Thoracic aorta (tissue), 2 donors: ENCODE results near the gene PHF12. TPM values are rescaled to one million over a fixed set of nuclear protein-coding genes. Genes with fewer than 3 reads are reported as not detected.
"Not testable (repeated sequence)": the region's sequence is repeated elsewhere in the genome, so short reads cannot be mapped to it uniquely, and the experiment has no call there.

ENCODE experiments used
- ATAC-seq: fragments of 150-250 bp; one replicate; pipeline ENCODE4 v1.8.0; 2017; ENCODE audit warnings: low read depth; ENCODE audit not compliant: insufficient number of reproducible peaks, low FRiP score
- DNase-seq: peaks from one replicate; pipeline ENCODE4 v3.0.0-alpha.2; 2020; ENCODE audit warnings: low spot score
- H3K27ac ChIP-seq, 2 donors: fragments of 200-600 bp; sonication (generic); 1 replicate in 1 of 2; 2 replicates in 1 of 2; pipeline ENCODE4 v1.5.1; 2016; ENCODE audit warnings: mild to moderate bottlenecking in 2 of 2, moderate library complexity in 2 of 2
- H3K27me3 ChIP-seq: fragments of 200-600 bp; sonication (generic); replicated peaks from 2 replicates; pipeline ENCODE4 v1.6.0; 2016; ENCODE audit warnings: mild to moderate bottlenecking; ENCODE audit not compliant: insufficient read depth
- H3K36me3 ChIP-seq: fragments of 200-600 bp; sonication (generic); one replicate; pipeline ENCODE4 v1.5.1; 2016
- H3K4me1 ChIP-seq, 2 donors: fragments of 200-600 bp; sonication (generic); 1 replicate in 1 of 2; 2 replicates in 1 of 2; pipeline versions ENCODE4 v1.5.1 to v1.6.0; 2016; ENCODE audit warnings: low read depth in 2 of 2, mild to moderate bottlenecking in 1 of 2; ENCODE audit not compliant: control insufficient read depth in 1 of 2
- H3K4me3 ChIP-seq: fragments of 200-600 bp; sonication (generic); 2 replicates; pipeline ENCODE4 v1.5.1; 2016; ENCODE audit warnings: mild to moderate bottlenecking
- H3K9me3 ChIP-seq: fragments of 200-600 bp; sonication (generic); 2 replicates; pipeline ENCODE4 v1.5.1; 2016
- CTCF ChIP-seq: fragments of 200-600 bp; sonication (generic); IDR thresholded peaks from one replicate; pipeline ENCODE4 v1.5.1; 2019; ENCODE audit warnings: antibody characterized with exemption
- total RNA-seq, 2 donors: library from RNA; depleted of rRNA; stranded (reverse); fragments of >200 nt; gene quantifications; one replicate each; pipeline versions ENCODE4 v1.1.0 to v1.2.3, GENCODE V29; 2016

PHF12 gene
- total RNA-seq, 2 donors from 2014 or later, result 46.4 to 99.4 TPM

DNA sequence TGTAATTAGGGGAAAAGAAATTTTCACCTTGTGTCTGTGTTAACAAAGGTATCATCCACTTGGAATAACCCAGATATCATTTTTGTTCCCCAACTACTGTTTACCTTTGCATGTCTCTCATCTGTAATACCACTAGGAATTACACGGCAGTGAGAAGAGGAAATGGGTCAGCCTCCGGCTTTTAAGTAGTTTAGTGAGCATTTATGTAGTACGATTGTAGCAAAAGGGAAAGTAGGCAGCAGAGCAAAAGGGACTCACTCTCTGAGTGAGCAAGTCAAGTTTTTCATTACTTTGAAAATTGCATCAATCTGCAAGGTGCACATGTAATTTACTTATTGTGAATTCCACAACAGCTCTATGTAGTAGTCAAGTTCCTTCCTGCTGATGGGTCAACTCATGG lies 11.2 kb downstream of the PHF12 start:
- Histone ChIP-seq H3K9me3 (no peaks in the 10 kb centered on the region), H3K4me1 (peaks cover 44 to 66% of the 10 kb centered on the region in 2 donors), H3K27ac (no peak overlapping the region), H3K36me3 (no peaks in the 10 kb centered on the region), H3K27me3 (no peaks in the 10 kb centered on the region), H3K4me3 (no peak overlapping the region)
- no peak for ATAC-seq
- no peak for DNase-seq
- TF ChIP-seq CTCF, result no peak

GRCh38 chr17:28938552-28938951 lies 12.8 kb downstream of the PHF12 start:
- Histone ChIP-seq H3K27me3 (no peaks in the 10 kb centered on the region), H3K27ac (no peak overlapping the region), H3K36me3 (no peaks in the 10 kb centered on the region), H3K4me1 (peaks cover 35 to 57% of the 10 kb centered on the region in 2 donors), H3K4me3 (no peak overlapping the region), H3K9me3 (no peaks in the 10 kb centered on the region)
- no peak for TF ChIP-seq CTCF
- ATAC-seq, result no peak
- DNase-seq, result no peak

GRCh38 chr17:28937044-28937729 lies 14.1 kb downstream of the PHF12 start:
- peak overlapping the region in 1 of 2 donors; percentile 36 for H3K27ac ChIP-seq
- TF ChIP-seq CTCF, result no peak
- no peak for ATAC-seq
- no peaks in the 10 kb centered on the region for H3K36me3 ChIP-seq
- no peaks in the 10 kb centered on the region for H3K9me3 ChIP-seq
- no peaks in the 10 kb centered on the region for H3K27me3 ChIP-seq
- no peak overlapping the region for H3K4me3 ChIP-seq
- H3K4me1 ChIP-seq, result peaks cover 35 to 57% of the 10 kb centered on the region in 2 donors
- no peak for DNase-seq

DNA sequence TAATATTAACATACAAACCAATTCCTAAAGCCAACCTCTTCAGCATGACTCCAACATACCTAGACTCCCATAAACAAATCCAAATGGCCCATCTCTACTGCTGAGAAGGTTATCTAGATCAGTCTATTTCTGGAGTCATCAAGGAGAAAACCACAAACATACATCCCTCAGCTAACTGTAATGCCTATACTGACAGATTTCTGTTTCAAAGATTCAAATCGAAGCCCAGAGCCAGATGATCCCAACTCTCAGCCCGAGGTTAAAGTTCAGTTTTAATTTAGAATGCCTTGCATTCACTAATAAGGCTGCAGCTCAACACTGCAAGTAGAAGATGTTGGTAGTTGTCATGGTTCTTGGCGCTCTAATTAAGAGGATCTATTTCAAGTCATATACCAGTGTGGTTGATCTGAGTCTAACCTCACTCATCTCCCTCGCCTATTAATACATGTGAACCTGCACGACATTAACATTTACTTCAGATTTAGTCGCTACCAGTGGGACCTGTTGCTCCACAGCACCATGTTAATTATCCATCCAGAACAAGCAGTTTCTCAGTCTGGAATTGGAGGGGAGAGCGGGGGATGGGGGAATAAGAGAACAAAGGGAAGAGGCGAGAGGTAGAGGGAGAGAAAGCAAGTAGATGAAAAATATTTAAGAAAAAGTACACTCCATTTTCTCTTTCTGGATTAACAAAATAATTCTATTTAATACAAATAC lies 15.4 kb downstream of the PHF12 start:
- DNase-seq (no peak), ATAC-seq (no peak)
- Histone ChIP-seq H3K27ac (no peak overlapping the region), H3K4me3 (no peak overlapping the region), H3K9me3 (no peaks in the 10 kb centered on the region), H3K27me3 (no peaks in the 10 kb centered on the region), H3K4me1 (peaks cover 35 to 56% of the 10 kb centered on the region in 2 donors), H3K36me3 (no peaks in the 10 kb centered on the region)
- TF ChIP-seq CTCF, result no peak

GRCh38 chr17:28934508-28934907 lies 16.8 kb downstream of the PHF12 start:
- H3K27ac ChIP-seq, DNase-seq, ATAC-seq, H3K27me3 ChIP-seq, H3K4me3 ChIP-seq, H3K9me3 ChIP-seq, H3K36me3 ChIP-seq: not testable (repeated sequence)
- H3K4me1 ChIP-seq, result peaks cover 26 to 42% of the 10 kb centered on the region in 2 donors
